ENCODE data around the gene MORN5.

DNA sequence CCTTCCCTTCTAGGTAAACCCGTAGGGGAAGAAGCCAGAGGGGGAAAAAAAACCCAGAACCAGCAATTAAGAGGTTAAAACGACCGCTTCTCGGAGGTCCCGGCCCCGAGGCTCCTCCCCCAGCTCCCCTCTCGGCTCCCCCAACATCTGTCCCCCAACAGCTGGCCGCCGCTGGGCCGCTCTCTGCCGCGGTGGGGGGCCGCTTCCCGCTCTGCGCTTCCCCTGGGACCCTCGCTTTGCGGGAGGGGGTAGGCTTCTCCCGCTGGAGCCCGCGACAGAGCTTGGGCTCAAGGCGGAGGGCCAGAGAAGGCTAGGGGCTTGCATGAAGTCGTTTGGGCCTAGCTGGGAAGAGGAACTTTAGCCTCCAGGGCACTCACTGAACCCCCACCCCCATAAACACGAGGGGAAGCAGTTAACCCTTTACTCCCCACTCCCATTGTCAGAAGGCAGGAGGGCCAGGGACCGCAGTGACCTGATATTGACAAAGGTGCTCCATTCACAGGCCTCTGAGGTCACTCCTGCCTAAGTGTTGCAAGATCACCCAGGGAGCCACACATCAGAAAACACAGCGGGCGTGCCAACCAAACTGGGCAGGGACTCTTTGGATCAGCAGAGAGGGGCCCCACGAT is 61.6 kb downstream of the MORN5 start:
- TF ChIP-seq EP300 (IDR thresholded peaks at IDR 0.05), result no peak
- TF ChIP-seq RNF2 (IDR thresholded peaks at IDR 0.05; ENCODE audit: borderline replicate concordance, low read depth), result no peak
- no peak for TF ChIP-seq CTCF (IDR thresholded peaks at IDR 0.05)
- no peak for TF ChIP-seq ELK1 (IDR thresholded peaks at IDR 0.05; ENCODE audit: low read depth, low read length)
- TF ChIP-seq POLR2A (IDR thresholded peaks at IDR 0.05; ENCODE audit: low read length), result no peak
- TF ChIP-seq RFX5 (IDR thresholded peaks at IDR 0.05), result no peak
- TF ChIP-seq SMC3 (IDR thresholded peaks at IDR 0.05), result no peak
- no peak for TF ChIP-seq CEBPB (IDR thresholded peaks at IDR 0.05)
- no peak for TF ChIP-seq POLR2AphosphoS2 (conservative IDR thresholded peaks at IDR 0.05; ENCODE audit: low read length)
- TF ChIP-seq, protein P1, sequence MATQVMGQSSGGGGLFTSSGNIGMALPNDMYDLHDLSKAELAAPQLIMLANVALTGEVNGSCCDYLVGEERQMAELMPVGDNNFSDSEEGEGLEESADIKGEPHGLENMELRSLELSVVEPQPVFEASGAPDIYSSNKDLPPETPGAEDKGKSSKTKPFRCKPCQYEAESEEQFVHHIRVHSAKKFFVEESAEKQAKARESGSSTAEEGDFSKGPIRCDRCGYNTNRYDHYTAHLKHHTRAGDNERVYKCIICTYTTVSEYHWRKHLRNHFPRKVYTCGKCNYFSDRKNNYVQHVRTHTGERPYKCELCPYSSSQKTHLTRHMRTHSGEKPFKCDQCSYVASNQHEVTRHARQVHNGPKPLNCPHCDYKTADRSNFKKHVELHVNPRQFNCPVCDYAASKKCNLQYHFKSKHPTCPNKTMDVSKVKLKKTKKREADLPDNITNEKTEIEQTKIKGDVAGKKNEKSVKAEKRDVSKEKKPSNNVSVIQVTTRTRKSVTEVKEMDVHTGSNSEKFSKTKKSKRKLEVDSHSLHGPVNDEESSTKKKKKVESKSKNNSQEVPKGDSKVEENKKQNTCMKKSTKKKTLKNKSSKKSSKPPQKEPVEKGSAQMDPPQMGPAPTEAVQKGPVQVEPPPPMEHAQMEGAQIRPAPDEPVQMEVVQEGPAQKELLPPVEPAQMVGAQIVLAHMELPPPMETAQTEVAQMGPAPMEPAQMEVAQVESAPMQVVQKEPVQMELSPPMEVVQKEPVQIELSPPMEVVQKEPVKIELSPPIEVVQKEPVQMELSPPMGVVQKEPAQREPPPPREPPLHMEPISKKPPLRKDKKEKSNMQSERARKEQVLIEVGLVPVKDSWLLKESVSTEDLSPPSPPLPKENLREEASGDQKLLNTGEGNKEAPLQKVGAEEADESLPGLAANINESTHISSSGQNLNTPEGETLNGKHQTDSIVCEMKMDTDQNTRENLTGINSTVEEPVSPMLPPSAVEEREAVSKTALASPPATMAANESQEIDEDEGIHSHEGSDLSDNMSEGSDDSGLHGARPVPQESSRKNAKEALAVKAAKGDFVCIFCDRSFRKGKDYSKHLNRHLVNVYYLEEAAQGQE (IDR thresholded peaks at IDR 0.05), result no peak
